DND-41 (cell line): ENCODE results near the gene RYR3.

ENCODE experiments used
- ATAC-seq: fragments of 200-7000 bp; cut with Tn5 transposase; 3 replicates; pipeline ENCODE4 v1.9.1; 2021; ENCODE audit warnings: low read depth; ENCODE audit not compliant: insufficient read depth
- DNase-seq: peaks from one replicate; pipeline ENCODE4 v3.0.0-alpha.2; 2020
- H2AFZ ChIP-seq: 2 replicates; pipeline ENCODE4 v1.6.0; 2012; ENCODE audit warnings: low read depth, low read length
- H3K27ac ChIP-seq: 2 replicates; pipeline ENCODE4 v1.5.1; 2012; ENCODE audit warnings: low read length, inconsistent platforms
- H3K27me3 ChIP-seq: fragments of 200-600 bp; sonication (generic); 2 replicates; pipeline ENCODE4 v1.6.0; 2012; ENCODE audit warnings: low read length, mild to moderate bottlenecking, inconsistent platforms; ENCODE audit not compliant: insufficient read depth, poor library complexity
- H3K36me3 ChIP-seq: 2 replicates; pipeline ENCODE4 v1.5.1; 2012; ENCODE audit warnings: low read length, inconsistent platforms; ENCODE audit not compliant: insufficient read depth
- H3K4me1 ChIP-seq: 2 replicates; pipeline ENCODE4 v1.5.1; 2012; ENCODE audit warnings: mild to moderate bottlenecking, low read length; ENCODE audit not compliant: insufficient read depth
- H3K4me2 ChIP-seq: 2 replicates; pipeline ENCODE4 v1.6.0; 2012; ENCODE audit warnings: mild to moderate bottlenecking, moderate library complexity, low read length, inconsistent platforms; ENCODE audit not compliant: insufficient read depth
- H3K4me3 ChIP-seq, 2 experiments: fragments of 200-600 bp in 1 of 2; shearing (Covaris generic) in 1 of 2; 2 replicates each; pipeline ENCODE4 v1.5.1; 2012 to 2016; ENCODE audit warnings: inconsistent platforms in 2 of 2, low read length in 2 of 2, mild to moderate bottlenecking in 2 of 2, low read depth in 1 of 2, moderate library complexity in 1 of 2
- H3K79me2 ChIP-seq: 2 replicates; pipeline ENCODE4 v1.6.0; 2012; ENCODE audit warnings: low read length, inconsistent platforms; ENCODE audit not compliant: insufficient read depth
- H3K9ac ChIP-seq: 2 replicates; pipeline ENCODE4 v1.6.0; 2012; ENCODE audit warnings: low read depth, mild to moderate bottlenecking, inconsistent platforms, low read length, moderate library complexity
- H3K9me3 ChIP-seq: 2 replicates; pipeline ENCODE4 v1.5.1; 2012; ENCODE audit warnings: low read length, moderate library complexity, mild to moderate bottlenecking, inconsistent platforms; ENCODE audit not compliant: insufficient read depth, severe bottlenecking
- H4K20me1 ChIP-seq: 2 replicates; pipeline ENCODE4 v1.6.0; 2012; ENCODE audit warnings: low read length; ENCODE audit not compliant: insufficient read depth
- CTCF ChIP-seq: IDR thresholded peaks from 2 replicates; pipeline ENCODE4 v1.5.1; 2012; ENCODE audit warnings: borderline replicate concordance, low read length, moderate library complexity, mild to moderate bottlenecking; ENCODE audit not compliant: poor library complexity, severe bottlenecking; ENCODE audit errors: extremely low read depth
- EZH2 ChIP-seq: IDR thresholded peaks from 3 replicates; pipeline ENCODE4 v1.6.1; 2012; ENCODE audit warnings: borderline replicate concordance, low read depth, mild to moderate bottlenecking, moderate library complexity, low read length, inconsistent platforms; ENCODE audit not compliant: severe bottlenecking

RYR3 gene

DNA sequence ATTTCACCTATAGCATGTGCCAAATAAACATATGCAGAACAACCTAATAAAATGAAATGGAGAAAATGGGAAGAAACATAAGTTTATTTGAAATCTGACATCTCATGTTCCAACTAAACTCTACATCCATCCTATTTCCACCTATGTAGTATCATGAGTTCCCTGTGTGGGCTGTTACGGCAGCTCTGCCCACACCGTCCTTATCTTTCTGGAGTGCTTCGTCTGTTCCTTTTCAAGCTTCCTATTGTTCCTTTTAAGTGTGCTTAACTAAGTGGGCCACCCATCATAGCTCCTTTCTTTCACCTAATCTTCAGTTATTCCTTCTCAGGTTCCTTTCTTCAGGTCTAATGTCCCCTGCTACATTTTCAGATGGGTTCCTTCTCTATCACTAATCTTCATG is 17.3 kb downstream of the RYR3 start:
- no peak overlapping the region for H3K4me3 ChIP-seq
- H3K9me3 ChIP-seq: no peaks in the 10 kb centered on the region
- no peaks in the 10 kb centered on the region for H3K79me2 ChIP-seq
- no peak overlapping the region for H3K9ac ChIP-seq
- no peak overlapping the region for H2AFZ ChIP-seq
- H3K27ac ChIP-seq: no peak overlapping the region
- DNase-seq (no peak), ATAC-seq (no peak)
- H4K20me1 ChIP-seq: no peaks in the 10 kb centered on the region
- no peaks in the 10 kb centered on the region for H3K36me3 ChIP-seq
- H3K4me1 ChIP-seq: peaks cover 10% of the 10 kb centered on the region; the same call in 1 of the 2 replicates
- TF ChIP-seq EZH2 (no peak), CTCF (no peak)
- H3K4me2 ChIP-seq: no peak overlapping the region
- peaks cover 4% of the 10 kb centered on the region for H3K27me3 ChIP-seq

DNA sequence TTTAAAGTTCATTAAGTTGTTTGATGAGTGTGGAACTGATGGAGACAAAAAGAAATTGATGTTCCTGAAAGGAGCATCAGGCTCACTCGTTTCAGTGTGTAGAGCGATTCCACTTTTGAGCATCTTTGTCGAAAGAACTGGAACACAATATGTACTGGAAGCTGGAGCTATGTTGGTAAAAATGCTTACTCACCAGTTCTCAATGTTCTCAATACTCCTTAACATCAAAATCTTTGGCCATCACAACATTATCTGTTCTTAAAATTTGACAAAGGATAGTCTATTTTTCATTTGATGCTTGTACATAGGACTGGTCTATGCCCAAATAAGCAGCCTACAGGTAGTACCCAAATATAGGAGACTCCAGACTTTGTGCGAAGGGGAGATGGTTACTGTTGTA is 18.7 kb downstream of the RYR3 start:
- no peak overlapping the region for H3K4me2 ChIP-seq
- H3K9ac ChIP-seq: no peak overlapping the region
- H3K79me2 ChIP-seq: no peaks in the 10 kb centered on the region
- H3K4me3 ChIP-seq: no peak overlapping the region
- peaks cover 4% of the 10 kb centered on the region for H3K27me3 ChIP-seq
- H3K36me3 ChIP-seq: no peaks in the 10 kb centered on the region
- no peak overlapping the region for H2AFZ ChIP-seq
- no peak overlapping the region for H3K27ac ChIP-seq
- DNase-seq (no peak), ATAC-seq (no peak)
- H3K4me1 ChIP-seq: no peaks in the 10 kb centered on the region
- no peaks in the 10 kb centered on the region for H3K9me3 ChIP-seq
- H4K20me1 ChIP-seq: no peaks in the 10 kb centered on the region
- TF ChIP-seq CTCF (no peak), EZH2 (no peak)

GRCh38 chr15:33330931-33331330 is 20.2 kb downstream of the RYR3 start:
- no peaks in the 10 kb centered on the region for H4K20me1 ChIP-seq
- H3K36me3 ChIP-seq: no peaks in the 10 kb centered on the region
- no peak overlapping the region for H2AFZ ChIP-seq
- H3K4me2 ChIP-seq: no peak overlapping the region
- DNase-seq (no peak), ATAC-seq (no peak)
- peaks cover 4% of the 10 kb centered on the region for H3K27me3 ChIP-seq
- H3K4me1 ChIP-seq: no peaks in the 10 kb centered on the region
- H3K9me3 ChIP-seq: no peaks in the 10 kb centered on the region
- no peak overlapping the region for H3K27ac ChIP-seq
- H3K9ac ChIP-seq: no peak overlapping the region
- H3K4me3 ChIP-seq: no peak overlapping the region
- H3K79me2 ChIP-seq: no peaks in the 10 kb centered on the region
- no peak for TF ChIP-seq EZH2
- TF ChIP-seq CTCF: no peak

DNA sequence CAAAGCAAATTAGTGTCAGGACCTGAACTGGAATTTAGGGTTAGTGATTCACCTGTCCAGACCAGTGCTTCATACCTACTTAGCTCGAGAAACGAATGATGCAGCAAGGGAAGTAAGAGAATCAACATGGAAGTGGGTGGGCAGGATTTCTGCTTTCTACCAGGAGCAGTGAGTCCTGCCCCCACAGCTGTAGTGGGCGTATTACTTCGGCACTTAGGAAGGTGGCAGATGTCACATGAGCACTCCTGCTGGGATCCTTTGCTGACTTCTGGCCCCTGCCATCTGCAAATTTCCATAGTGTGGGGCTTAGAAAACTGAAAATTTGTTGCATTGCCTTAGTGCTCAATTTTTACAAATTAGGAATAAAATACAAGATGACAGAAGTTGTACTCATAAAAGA is 31.2 kb downstream of the RYR3 start:
- Histone ChIP-seq H3K4me2 (no peak overlapping the region), H3K9me3 (no peaks in the 10 kb centered on the region), H3K9ac (no peak overlapping the region), H4K20me1 (no peaks in the 10 kb centered on the region), H2AFZ (no peak overlapping the region), H3K4me3 (no peak overlapping the region), H3K4me1 (no peaks in the 10 kb centered on the region), H3K27me3 (no peaks in the 10 kb centered on the region), H3K36me3 (no peaks in the 10 kb centered on the region), H3K27ac (no peak overlapping the region), H3K79me2 (no peaks in the 10 kb centered on the region)
- ATAC-seq: no peak
- TF ChIP-seq CTCF: no peak
- no peak for TF ChIP-seq EZH2
- no peak for DNase-seq
